ENCODE results near the gene MTHFS.

DNA sequence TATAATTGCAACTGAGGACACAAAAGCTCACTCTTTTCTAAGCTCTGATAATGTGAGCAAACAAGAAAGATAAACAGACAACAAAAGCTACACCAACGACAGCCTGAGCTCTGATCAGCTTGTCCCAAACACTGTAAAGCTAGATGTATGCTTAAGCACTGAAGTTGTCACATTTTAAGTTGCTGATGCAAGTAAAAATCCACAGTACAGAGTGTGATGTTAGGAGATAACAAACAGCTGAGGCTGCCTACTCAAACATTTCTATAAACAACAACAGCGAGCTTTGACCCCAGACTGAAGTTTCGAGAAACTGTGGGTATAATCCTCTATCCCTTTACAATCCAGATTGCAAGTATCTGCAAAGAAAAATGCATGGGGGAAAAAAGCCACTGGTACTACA lies 10.7 kb downstream of the MTHFS start:
- TF ChIP-seq, protein P1, sequence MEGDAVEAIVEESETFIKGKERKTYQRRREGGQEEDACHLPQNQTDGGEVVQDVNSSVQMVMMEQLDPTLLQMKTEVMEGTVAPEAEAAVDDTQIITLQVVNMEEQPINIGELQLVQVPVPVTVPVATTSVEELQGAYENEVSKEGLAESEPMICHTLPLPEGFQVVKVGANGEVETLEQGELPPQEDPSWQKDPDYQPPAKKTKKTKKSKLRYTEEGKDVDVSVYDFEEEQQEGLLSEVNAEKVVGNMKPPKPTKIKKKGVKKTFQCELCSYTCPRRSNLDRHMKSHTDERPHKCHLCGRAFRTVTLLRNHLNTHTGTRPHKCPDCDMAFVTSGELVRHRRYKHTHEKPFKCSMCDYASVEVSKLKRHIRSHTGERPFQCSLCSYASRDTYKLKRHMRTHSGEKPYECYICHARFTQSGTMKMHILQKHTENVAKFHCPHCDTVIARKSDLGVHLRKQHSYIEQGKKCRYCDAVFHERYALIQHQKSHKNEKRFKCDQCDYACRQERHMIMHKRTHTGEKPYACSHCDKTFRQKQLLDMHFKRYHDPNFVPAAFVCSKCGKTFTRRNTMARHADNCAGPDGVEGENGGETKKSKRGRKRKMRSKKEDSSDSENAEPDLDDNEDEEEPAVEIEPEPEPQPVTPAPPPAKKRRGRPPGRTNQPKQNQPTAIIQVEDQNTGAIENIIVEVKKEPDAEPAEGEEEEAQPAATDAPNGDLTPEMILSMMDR (IDR thresholded peaks at IDR 0.05; ENCODE audit: low read depth, low read length, poor library complexity, severe bottlenecking), result no peak
- TF ChIP-seq EZH2phosphoT487 (IDR thresholded peaks at IDR 0.05; ENCODE audit: borderline replicate concordance, low read length), result no peak

Data from DOHH2 (cell line).